ENCODE results near the gene LPP. TPM values are rescaled to one million over a fixed set of nuclear protein-coding genes. Genes with fewer than 3 reads are reported as not detected.
A peak's percentile ranks its signal among the peaks of the same experiment; 100 is the strongest.

Gene LPP
- total RNA-seq (2014; rRNA removed; shearing (Covaris generic)), result 0.04 and 0.05 TPM in 2 replicates

- H3K27me3 ChIP-seq, result no peaks in the 10 kb centered on the region
- no peaks in the 10 kb centered on the region for H3K36me3 ChIP-seq
- peak within 1 kb of the TSS; percentile 34 for H3K4me3 ChIP-seq
- H3K27ac ChIP-seq, result no peak within 1 kb of the TSS
- H3K9me3 ChIP-seq (replicated peaks), result no peaks in the 10 kb centered on the region
- peak; percentile 2 to 6 for DNase-seq
- H3K4me1 ChIP-seq, result no peaks in the 10 kb centered on the region
Measured at GRCh38 chr3:188154014-188154808, at the start of gene LPP. Gene LPP, plus strand, starts transcription at chr3:188154157. Its CDS starts 251,964 bp downstream, at chr3:188406121.

GRCh38 chr3:188106006-188106405 is 48.0 kb upstream of the LPP start:
- Histone ChIP-seq H3K27ac (no peak overlapping the region), H3K4me3 (no peak overlapping the region), H3K27me3 (no peaks in the 10 kb centered on the region), H3K9me3 (replicated peaks) (no peaks in the 10 kb centered on the region), H3K4me1 (no peaks in the 10 kb centered on the region), H3K36me3 (no peaks in the 10 kb centered on the region)
- DNase-seq, result no peak

GRCh38 chr3:188106454-188106853 is 47.5 kb upstream of the LPP start:
- Histone ChIP-seq H3K4me3 (no peak overlapping the region), H3K9me3 (replicated peaks) (no peaks in the 10 kb centered on the region), H3K27ac (no peak overlapping the region), H3K27me3 (no peaks in the 10 kb centered on the region), H3K4me1 (no peaks in the 10 kb centered on the region), H3K36me3 (no peaks in the 10 kb centered on the region)
- no peak for DNase-seq

- H3K4me1 ChIP-seq, result no peaks in the 10 kb centered on the region
- H3K4me3 ChIP-seq, result no peak overlapping the region
- no peaks in the 10 kb centered on the region for H3K9me3 ChIP-seq (replicated peaks)
- H3K27me3 ChIP-seq, result no peaks in the 10 kb centered on the region
- DNase-seq, result no peak
- H3K36me3 ChIP-seq, result no peaks in the 10 kb centered on the region
- H3K27ac ChIP-seq, result no peak overlapping the region
Measured at GRCh38 chr3:188106887-188107830, 46.8 kb upstream of the LPP start.

GRCh38 chr3:188108703-188109412 is 45.1 kb upstream of the LPP start:
- no peak overlapping the region for H3K27ac ChIP-seq
- no peak overlapping the region for H3K4me3 ChIP-seq
- no peaks in the 10 kb centered on the region for H3K4me1 ChIP-seq
- no peak for DNase-seq
- H3K27me3 ChIP-seq, result no peaks in the 10 kb centered on the region
- H3K36me3 ChIP-seq, result no peaks in the 10 kb centered on the region
- H3K9me3 ChIP-seq (replicated peaks), result no peaks in the 10 kb centered on the region

GRCh38 chr3:188111002-188111584 is 42.9 kb upstream of the LPP start:
- H3K27ac ChIP-seq, result no peak overlapping the region
- H3K27me3 ChIP-seq, result no peaks in the 10 kb centered on the region
- no peak overlapping the region for H3K4me3 ChIP-seq
- no peaks in the 10 kb centered on the region for H3K4me1 ChIP-seq
- DNase-seq, result no peak
- no peaks in the 10 kb centered on the region for H3K9me3 ChIP-seq (replicated peaks)
- no peaks in the 10 kb centered on the region for H3K36me3 ChIP-seq

GRCh38 chr3:188113756-188114155 is 40.2 kb upstream of the LPP start:
- Histone ChIP-seq H3K9me3 (replicated peaks) (no peaks in the 10 kb centered on the region), H3K4me1 (no peaks in the 10 kb centered on the region), H3K36me3 (no peaks in the 10 kb centered on the region), H3K27ac (no peak overlapping the region), H3K27me3 (no peaks in the 10 kb centered on the region), H3K4me3 (no peak overlapping the region)
- DNase-seq, result no peak

GRCh38 chr3:188119846-188120245 is 34.1 kb upstream of the LPP start:
- DNase-seq, result no peak

GRCh38 chr3:188122571-188123169 is 31.3 kb upstream of the LPP start:
- H3K9me3 ChIP-seq (replicated peaks), result no peaks in the 10 kb centered on the region
- H3K27ac ChIP-seq, result no peak overlapping the region
- no peaks in the 10 kb centered on the region for H3K4me1 ChIP-seq
- no peaks in the 10 kb centered on the region for H3K27me3 ChIP-seq
- DNase-seq, result no peak
- no peaks in the 10 kb centered on the region for H3K36me3 ChIP-seq
- no peak overlapping the region for H3K4me3 ChIP-seq

More at GRCh38 chr3:188119846-188120245, 34.1 kb upstream of the LPP start:
- Histone ChIP-seq H3K9me3 (replicated peaks) (no peaks in the 10 kb centered on the region), H3K27me3 (no peaks in the 10 kb centered on the region), H3K4me1 (no peaks in the 10 kb centered on the region), H3K4me3 (no peak overlapping the region), H3K27ac (no peak overlapping the region), H3K36me3 (no peaks in the 10 kb centered on the region)

- no peaks in the 10 kb centered on the region for H3K4me1 ChIP-seq
- no peak overlapping the region for H3K27ac ChIP-seq
- DNase-seq, result no peak
Measured at GRCh38 chr3:188123170-188123905, 30.6 kb upstream of the LPP start.

GRCh38 chr3:188124184-188124583 is 29.8 kb upstream of the LPP start:
- Histone ChIP-seq H3K27ac (no peak overlapping the region), H3K36me3 (no peaks in the 10 kb centered on the region), H3K27me3 (no peaks in the 10 kb centered on the region), H3K4me1 (no peaks in the 10 kb centered on the region), H3K9me3 (replicated peaks) (no peaks in the 10 kb centered on the region), H3K4me3 (no peak overlapping the region)
- peak in 1 of 2 experiments; percentile 11 for DNase-seq

More at GRCh38 chr3:188123170-188123905, 30.6 kb upstream of the LPP start:
- no peaks in the 10 kb centered on the region for H3K9me3 ChIP-seq (replicated peaks)
- no peak overlapping the region for H3K4me3 ChIP-seq
- H3K27me3 ChIP-seq, result no peaks in the 10 kb centered on the region
- no peaks in the 10 kb centered on the region for H3K36me3 ChIP-seq

- no peak overlapping the region for H3K27ac ChIP-seq
- no peaks in the 10 kb centered on the region for H3K27me3 ChIP-seq
- DNase-seq, result no peak
- H3K4me1 ChIP-seq, result no peaks in the 10 kb centered on the region
- no peaks in the 10 kb centered on the region for H3K36me3 ChIP-seq
- H3K9me3 ChIP-seq (replicated peaks), result no peaks in the 10 kb centered on the region
- H3K4me3 ChIP-seq, result no peak overlapping the region
Measured at GRCh38 chr3:188125076-188125475, 28.9 kb upstream of the LPP start.

- no peak for DNase-seq
- Histone ChIP-seq H3K27ac (no peak overlapping the region), H3K9me3 (replicated peaks) (no peaks in the 10 kb centered on the region), H3K4me1 (no peaks in the 10 kb centered on the region), H3K36me3 (no peaks in the 10 kb centered on the region), H3K27me3 (no peaks in the 10 kb centered on the region), H3K4me3 (no peak overlapping the region)
Measured at GRCh38 chr3:188126276-188126675, 27.7 kb upstream of the LPP start.

Data from SJCRH30 (cell line).